Measurements from ENCODE around the gene SS18L1.

Gene SS18L1

GRCh38 chr20:62205618-62206387 lies 62.2 kb downstream of the SS18L1 start:
- no peak overlapping the region for H3K4me3 ChIP-seq (replicated peaks; ENCODE audit: low read depth, low read length)
- no peaks in the 10 kb centered on the region for H3K27me3 ChIP-seq (replicated peaks; ENCODE audit: control insufficient read depth, insufficient read depth, low read length)
- no peak for TF ChIP-seq CTCF (IDR thresholded peaks at IDR 0.05; ENCODE audit: insufficient read depth, low read length, poor library complexity, severe bottlenecking)
- DNase-seq (ENCODE audit: extremely low read depth, insufficient read length) = no peak
- peaks cover 6% of the 10 kb centered on the region for H3K36me3 ChIP-seq (ENCODE audit: control insufficient read depth, insufficient read depth, low read length)

DNA sequence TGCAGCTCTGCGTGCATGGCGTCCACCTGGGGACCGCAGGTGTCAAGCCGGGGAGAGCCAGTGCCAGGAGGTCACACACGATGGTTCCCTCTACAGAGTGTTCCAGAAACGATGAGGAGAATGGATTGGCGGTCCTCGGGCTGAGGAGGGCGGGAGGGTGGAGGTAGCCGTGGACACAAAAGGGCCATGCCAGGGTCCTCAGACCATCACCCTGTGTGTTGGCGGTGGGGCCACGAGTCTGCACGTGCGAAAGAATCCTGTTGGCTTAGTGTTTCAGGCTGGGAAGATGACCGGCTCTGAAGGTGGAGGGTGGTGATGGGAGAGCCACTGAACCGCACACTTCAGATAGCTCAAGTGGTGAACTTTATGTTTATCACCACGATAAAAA lies 62.8 kb downstream of the SS18L1 start:
- H3K36me3 ChIP-seq (ENCODE audit: control insufficient read depth, insufficient read depth, low read length) = peaks cover 3% of the 10 kb centered on the region

DNA sequence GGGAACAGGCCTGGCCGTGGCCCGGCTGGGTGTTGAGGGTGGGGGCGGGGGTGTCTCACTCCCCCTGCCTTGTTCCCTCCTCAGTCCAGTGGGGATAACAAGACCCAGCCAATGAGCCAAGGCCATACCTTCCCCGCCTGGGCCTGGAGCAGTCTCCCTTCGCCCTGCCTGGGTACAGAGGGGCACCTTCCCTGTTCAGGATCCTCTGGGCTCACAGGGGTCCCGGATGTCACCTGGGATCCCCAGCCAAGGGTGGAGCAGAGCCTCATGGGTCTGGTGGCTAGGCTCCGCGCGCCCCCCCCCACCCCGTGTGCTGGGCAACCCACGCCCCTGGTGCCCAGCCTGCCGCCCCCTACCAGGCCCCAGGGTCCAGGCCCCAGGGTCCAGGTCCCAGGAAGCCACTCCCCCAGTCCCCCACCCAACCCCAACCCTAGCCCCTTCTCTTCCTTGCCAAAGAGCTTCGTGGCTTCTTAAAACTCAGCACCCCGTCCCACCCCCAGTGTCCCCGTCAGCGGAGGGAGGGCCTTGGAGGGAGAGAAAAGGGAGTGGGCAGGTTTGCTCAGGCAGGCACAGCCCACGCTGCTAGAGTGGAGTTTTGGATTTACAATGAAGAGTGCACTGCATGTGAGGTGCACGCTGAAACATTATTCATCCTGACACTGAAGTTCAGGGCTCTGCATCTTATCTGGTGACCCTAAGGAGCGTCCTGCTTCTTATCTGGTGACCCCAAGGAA lies 64.7 kb downstream of the SS18L1 start:
- no peak for DNase-seq (ENCODE audit: extremely low read depth, insufficient read length)
- no peak for TF ChIP-seq CTCF (IDR thresholded peaks at IDR 0.05; ENCODE audit: insufficient read depth, low read length, poor library complexity, severe bottlenecking)
- no peak overlapping the region for H3K4me3 ChIP-seq (replicated peaks; ENCODE audit: low read depth, low read length)
- H3K36me3 ChIP-seq (ENCODE audit: control insufficient read depth, insufficient read depth, low read length) = no peaks in the 10 kb centered on the region; the same call in 1 of the 2 replicates
- H3K27me3 ChIP-seq (replicated peaks; ENCODE audit: control insufficient read depth, insufficient read depth, low read length) = no peaks in the 10 kb centered on the region

More for the DNA sequence above, 62.8 kb downstream of the SS18L1 start:
- no peak for DNase-seq (ENCODE audit: extremely low read depth, insufficient read length)
- Histone ChIP-seq H3K27me3 (replicated peaks; ENCODE audit: control insufficient read depth, insufficient read depth, low read length) (no peaks in the 10 kb centered on the region), H3K4me3 (replicated peaks; ENCODE audit: low read depth, low read length) (no peak overlapping the region)
- TF ChIP-seq CTCF (IDR thresholded peaks at IDR 0.05; ENCODE audit: insufficient read depth, low read length, poor library complexity, severe bottlenecking) = no peak

DNA sequence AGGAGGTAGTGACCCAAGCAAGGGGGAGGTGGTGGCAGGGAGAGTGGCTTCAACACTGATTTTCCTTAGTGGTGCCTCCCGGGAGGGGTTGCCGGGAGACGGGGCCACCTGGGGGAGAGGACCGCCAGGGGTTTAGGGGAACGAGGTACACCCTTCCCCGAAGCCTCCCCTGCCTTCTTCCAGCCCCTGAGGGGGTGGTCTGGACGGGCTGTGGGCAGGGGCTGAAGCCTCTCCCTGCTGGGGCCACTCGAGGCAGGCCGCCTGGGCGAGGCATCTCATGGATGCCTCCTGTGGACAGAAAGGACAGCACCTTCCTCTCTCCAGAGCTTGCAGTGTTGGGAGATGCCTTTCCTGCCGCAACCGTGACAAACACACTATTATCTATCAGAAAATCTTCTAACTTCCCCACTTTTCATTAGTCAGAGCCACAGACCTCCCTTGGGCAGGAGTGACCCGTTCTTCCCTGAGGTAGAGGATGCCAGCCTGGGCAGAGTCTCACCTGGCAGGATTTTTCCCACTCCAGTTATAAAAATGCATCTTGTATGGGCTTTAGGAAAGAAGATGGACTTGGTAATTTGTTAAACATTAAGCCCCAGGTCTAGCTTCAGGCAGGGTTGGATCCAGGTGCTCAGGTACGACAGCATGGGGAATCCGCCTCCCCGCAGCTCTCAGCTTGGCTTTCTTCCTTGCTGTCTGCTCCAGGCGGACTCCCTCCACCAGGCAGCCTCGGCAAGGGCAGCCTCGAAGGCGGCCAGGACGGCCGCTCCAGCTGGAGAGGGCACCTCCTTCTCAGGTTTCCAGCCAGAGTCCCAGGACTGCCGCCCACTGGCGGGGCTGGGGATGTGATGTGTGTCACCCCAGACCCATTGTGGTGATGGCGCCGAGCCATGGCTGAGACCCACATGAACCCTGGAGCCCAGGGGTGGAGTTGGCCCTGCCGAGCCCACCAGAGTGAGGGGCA lies 65.5 kb downstream of the SS18L1 start:
- TF ChIP-seq CTCF (IDR thresholded peaks at IDR 0.05; ENCODE audit: insufficient read depth, low read length, poor library complexity, severe bottlenecking) = no peak
- H3K36me3 ChIP-seq (ENCODE audit: control insufficient read depth, insufficient read depth, low read length) = no peaks in the 10 kb centered on the region; the same call in 1 of the 2 replicates
- no peaks in the 10 kb centered on the region for H3K27me3 ChIP-seq (replicated peaks; ENCODE audit: control insufficient read depth, insufficient read depth, low read length)
- H3K4me3 ChIP-seq (replicated peaks; ENCODE audit: low read depth, low read length) = no peak overlapping the region
- DNase-seq (ENCODE audit: extremely low read depth, insufficient read length) = no peak

DNA sequence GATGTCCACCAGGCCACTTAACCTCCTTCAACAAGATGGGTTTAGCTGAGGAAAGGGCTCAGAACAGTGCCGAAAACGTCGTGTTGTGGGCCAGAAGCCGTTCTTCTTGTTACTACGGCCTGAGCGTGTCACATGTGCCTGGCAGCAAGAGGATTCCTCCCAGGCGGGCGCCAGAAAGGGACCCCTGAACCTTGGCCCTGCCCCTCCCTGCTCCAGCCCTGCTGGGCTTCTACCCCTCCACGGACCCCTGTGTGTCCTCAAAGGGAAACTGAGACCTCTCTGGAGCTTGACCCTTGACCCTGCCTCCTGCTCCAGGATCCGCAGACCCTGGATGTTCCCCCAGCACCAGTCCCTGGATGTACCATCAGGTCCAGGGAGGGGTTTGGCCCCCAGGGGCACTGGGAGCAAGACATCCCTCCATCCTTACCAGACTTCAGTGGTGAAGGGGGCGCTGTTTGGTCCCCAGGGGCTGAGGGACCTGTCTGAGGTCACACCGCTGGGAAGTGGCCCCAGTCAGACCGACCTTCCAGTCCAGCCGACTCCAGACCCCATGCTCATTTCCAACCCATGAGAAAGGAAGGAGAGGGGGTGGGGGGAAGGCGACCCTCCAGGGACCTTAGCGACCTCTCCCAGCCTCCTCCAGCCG lies 66.4 kb downstream of the SS18L1 start:
- TF ChIP-seq CTCF (IDR thresholded peaks at IDR 0.05; ENCODE audit: insufficient read depth, low read length, poor library complexity, severe bottlenecking) = no peak
- no peak for DNase-seq (ENCODE audit: extremely low read depth, insufficient read length)
- Histone ChIP-seq H3K27me3 (replicated peaks; ENCODE audit: control insufficient read depth, insufficient read depth, low read length) (no peaks in the 10 kb centered on the region), H3K36me3 (ENCODE audit: control insufficient read depth, insufficient read depth, low read length) (no peaks in the 10 kb centered on the region; the same call in 1 of the 2 replicates), H3K4me3 (replicated peaks; ENCODE audit: low read depth, low read length) (no peak overlapping the region)
